ENCODE measurements around the gene ARF6.
"Not testable (repeated sequence)": the region's sequence is repeated elsewhere in the genome, so short reads cannot be mapped to it uniquely, and the experiment has no call there.

ARF6 gene

DNA sequence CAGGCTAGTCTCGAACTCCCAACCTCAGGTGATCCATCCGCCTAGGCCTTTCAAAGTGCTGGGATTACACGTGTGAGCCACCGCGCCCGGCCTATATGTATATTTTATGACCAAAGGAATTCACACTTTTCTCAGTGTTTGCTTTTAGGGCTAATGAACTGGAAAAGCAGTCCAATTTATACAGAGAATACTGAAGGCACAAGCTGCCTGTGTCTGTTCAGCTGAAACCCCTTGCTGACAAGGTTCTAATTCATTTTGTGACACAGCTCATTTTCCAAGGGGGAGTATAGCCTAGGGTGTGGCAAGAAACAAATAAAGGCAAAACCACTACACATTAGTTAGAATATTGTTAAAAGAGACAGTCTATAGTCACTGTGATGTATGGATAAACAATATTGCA lies 22.0 kb upstream of the ARF6 start:
- in situ Hi-C loops (cut with MboI; ENCODE audit: low pct_unique_long_range_greater_than_20kb, low sequenced_read_pairs), result loop anchor here (25.0 kb wide), 1 partner anchor 241 kb away; the partner anchor contains the start of gene VCPKMT
- no peak for DNase-seq

DNA sequence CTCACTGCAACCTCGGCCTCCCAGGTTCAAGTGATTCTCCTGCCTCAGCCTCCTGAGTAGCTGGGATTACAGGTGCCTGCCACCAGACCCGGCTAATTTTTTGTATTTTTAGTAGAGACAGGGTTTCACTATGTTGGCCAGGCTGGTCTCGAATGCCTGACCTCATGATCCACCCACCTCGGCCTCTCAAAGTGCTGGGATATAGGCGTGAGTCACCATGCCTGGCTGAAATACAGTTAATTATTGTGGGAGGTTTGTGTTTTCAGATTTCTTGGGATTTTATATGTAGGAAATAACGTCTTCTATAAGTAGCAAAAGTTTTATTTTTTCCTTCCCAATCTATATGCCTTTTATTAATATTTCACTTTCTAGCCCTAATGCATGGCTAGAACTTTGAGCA lies 19.3 kb upstream of the ARF6 start:
- DNase-seq, result not testable (repeated sequence)
- in situ Hi-C loops (cut with MboI; ENCODE audit: low pct_unique_long_range_greater_than_20kb, low sequenced_read_pairs), result loop anchor here (25.0 kb wide), 1 partner anchor 239 kb away; the partner anchor contains the start of gene VCPKMT

GRCh38 chr14:49875640-49876198 lies 17.2 kb upstream of the ARF6 start:
- in situ Hi-C loops (cut with MboI; ENCODE audit: low pct_unique_long_range_greater_than_20kb, low sequenced_read_pairs), result no loop called here
- DNase-seq, result no peak

- DNase-seq, result no peak
- in situ Hi-C loops (cut with MboI; ENCODE audit: low pct_unique_long_range_greater_than_20kb, low sequenced_read_pairs), result no loop called here
These were observed 16.2 kb upstream of the ARF6 start for GRCh38 chr14:49876563-49877127.

DNA sequence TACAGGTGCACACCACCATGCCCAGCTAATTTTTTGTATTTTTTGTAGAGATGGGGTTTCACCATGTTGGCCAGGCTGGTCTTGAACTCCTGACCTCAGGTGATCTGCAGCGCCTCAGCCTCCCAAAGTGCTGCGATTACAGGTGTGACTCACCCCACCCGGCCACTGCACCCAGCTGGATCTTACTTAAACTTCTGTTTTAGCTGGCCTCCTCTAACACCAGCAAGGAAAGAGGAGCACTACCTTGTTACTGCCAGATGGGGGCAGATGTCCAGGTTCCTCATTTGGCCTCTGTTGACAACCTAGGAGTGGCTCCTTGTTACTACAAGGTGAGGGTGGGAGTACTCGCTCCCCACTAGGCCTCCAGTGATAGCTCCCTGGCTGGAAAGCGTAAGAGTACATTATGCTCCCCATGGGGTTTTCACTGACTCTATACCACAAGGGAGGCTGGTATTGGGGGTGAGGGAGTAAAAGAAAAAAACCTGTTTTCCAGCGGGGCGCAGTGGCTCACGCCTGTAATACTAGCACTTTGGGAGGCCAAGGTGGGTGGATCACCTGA lies 13.2 kb upstream of the ARF6 start:
- DNase-seq, result peak; percentile 88
- in situ Hi-C loops (cut with MboI; ENCODE audit: low pct_unique_long_range_greater_than_20kb, low sequenced_read_pairs), result no loop called here

- in situ Hi-C loops (cut with MboI; ENCODE audit: low pct_unique_long_range_greater_than_20kb, low sequenced_read_pairs), result no loop called here
- no peak for DNase-seq
These were observed 12.4 kb upstream of the ARF6 start for GRCh38 chr14:49880267-49881064.

DNA sequence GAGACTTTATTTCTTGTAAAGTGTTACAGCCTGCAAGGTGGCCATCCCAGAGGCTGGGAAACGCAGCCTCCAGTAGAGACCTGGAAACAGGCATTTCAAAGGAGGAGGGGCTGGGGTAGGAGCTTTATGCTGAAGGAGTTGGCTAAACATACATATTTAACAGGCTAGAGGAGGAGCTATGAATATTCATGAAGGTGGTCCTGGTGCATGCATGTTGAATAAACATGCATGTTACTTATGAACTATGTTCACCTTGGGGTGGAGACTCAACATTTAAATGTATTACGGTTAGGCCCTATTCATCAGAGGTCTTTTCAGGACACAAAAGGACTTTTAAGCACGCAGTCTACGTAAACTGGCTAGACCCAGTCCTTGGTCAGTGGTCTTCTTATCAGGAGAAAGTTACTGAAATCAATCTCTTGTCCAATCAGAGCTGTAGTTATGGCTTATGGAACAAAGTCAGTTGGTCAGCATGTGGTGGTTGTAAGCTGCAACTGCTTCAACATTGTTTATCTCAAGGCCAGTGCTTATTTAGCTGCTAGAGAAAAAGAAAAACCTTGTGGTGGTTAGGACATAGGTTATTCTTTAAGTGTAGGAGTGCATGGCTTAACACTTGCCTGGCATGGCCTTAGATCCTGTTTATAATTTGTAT lies 11.4 kb upstream of the ARF6 start:
- in situ Hi-C loops (cut with MboI; ENCODE audit: low pct_unique_long_range_greater_than_20kb, low sequenced_read_pairs), result no loop called here
- no peak for DNase-seq

DNA sequence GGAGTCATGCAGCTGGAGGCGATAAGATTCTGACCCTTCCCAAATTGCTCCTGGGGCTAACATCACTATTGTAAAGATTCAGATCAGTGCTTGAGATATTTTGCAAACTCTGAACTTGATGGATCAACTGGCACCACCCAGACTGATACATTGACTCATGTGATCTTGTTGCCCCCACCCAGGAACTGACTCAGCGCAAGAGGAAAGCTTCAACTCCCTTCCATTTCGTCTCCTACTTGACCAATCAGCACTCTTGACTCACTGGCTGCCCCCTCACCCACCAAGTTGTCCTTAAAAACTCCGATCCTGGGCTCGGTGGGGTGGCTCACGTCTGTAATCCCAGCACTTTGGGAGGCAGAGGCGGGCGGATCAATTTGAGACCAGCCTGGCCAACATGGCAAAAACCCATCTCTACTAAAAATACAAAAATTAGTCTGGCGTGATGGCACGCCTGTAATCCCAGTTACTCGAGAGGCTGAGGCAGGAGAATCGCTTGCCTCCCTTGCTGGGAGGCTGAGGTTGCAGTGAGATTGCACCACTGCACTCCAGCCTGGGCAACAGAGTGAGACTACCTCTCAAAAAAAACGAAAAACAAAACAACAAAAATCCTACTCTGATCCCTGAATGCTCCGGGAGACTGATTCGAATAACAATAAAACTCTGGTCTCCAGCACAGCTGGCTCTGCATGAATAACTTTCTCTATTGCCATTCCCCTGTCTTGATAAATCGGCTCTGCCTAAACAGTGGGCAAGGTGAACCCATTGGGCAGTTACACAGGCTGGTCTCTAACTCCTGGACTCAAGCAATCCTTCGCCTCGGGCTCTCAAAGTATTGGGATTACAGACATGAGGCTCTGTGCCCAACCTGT lies 9.8 kb upstream of the ARF6 start:
- in situ Hi-C loops (cut with MboI; ENCODE audit: low pct_unique_long_range_greater_than_20kb, low sequenced_read_pairs), result no loop called here
- DNase-seq, result no peak

GRCh38 chr14:49886523-49886922 lies 6.4 kb upstream of the ARF6 start:
- DNase-seq, result no peak
- in situ Hi-C loops (cut with MboI; ENCODE audit: low pct_unique_long_range_greater_than_20kb, low sequenced_read_pairs), result no loop called here

DNA sequence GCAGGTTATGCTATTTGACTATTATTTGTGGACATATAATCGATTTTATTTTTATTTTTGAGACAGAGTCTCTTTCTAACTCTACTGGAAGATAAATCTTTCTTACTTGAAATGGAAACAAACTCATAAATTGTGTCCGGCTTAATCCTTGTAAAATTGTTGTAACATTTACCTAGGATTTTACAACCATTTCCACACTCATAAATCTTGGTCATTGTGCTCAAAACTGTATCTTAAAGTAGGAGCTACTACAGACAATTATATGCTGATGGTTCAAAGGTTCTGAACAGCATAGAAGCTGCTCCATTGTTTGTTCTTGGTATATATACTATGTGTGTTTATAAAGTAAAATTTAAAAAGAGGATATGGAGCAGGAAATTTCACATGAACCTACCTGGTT lies 4.6 kb upstream of the ARF6 start:
- in situ Hi-C loops (cut with MboI; ENCODE audit: low pct_unique_long_range_greater_than_20kb, low sequenced_read_pairs), result no loop called here
- DNase-seq, result no peak

GRCh38 chr14:49892301-49892635 lies 614 bp upstream of the ARF6 start:
- peak; percentile 84 for DNase-seq
- in situ Hi-C loops (cut with MboI; ENCODE audit: low pct_unique_long_range_greater_than_20kb, low sequenced_read_pairs), result no loop called here

DNA sequence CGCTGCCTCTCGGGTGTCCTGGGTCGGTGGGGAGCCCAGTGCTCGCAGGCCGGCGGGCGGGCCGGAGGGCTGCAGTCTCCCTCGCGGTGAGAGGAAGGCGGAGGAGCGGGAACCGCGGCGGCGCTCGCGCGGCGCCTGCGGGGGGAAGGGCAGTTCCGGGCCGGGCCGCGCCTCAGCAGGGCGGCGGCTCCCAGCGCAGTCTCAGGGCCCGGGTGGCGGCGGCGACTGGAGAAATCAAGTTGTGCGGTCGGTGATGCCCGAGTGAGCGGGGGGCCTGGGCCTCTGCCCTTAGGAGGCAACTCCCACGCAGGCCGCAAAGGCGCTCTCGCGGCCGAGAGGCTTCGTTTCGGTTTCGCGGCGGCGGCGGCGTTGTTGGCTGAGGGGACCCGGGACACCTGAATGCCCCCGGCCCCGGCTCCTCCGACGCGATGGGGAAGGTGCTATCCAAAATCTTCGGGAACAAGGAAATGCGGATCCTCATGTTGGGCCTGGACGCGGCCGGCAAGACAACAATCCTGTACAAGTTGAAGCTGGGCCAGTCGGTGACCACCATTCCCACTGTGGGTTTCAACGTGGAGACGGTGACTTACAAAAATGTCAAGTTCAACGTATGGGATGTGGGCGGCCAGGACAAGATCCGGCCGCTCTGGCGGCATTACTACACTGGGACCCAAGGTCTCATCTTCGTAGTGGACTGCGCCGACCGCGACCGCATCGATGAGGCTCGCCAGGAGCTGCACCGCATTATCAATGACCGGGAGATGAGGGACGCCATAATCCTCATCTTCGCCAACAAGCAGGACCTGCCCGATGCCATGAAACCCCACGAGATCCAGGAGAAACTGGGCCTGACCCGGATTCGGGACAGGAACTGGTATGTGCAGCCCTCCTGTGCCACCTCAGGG lies 679 bp downstream of the ARF6 start:
- in situ Hi-C loops (cut with MboI; ENCODE audit: low pct_unique_long_range_greater_than_20kb, low sequenced_read_pairs), result no loop called here
- DNase-seq, result peak; percentile 67

GRCh38 chr14:49894214-49895107 lies 1.6 kb downstream of the ARF6 start:
- in situ Hi-C loops (cut with MboI; ENCODE audit: low pct_unique_long_range_greater_than_20kb, low sequenced_read_pairs); DNase-seq: not testable (repeated sequence)

DNA sequence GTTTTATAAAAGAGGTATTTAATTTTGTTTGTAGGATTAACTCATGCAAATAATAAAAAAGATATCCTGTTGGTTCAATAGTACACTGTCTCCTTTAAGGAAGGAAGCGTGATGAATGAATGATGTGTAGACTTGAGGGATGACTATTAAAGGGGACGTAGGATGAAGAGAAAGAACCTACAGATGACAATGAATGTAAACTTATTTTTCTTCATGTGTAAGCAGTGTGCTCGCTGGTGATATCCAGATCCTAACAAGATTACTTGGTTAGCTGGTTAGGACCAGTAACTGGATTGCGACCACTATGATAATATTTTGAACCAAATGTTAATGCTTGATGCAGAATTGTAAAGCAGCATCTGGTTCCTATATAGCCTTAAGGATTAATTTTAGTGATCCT lies 2.6 kb downstream of the ARF6 start:
- no peak for DNase-seq
- in situ Hi-C loops (cut with MboI; ENCODE audit: low pct_unique_long_range_greater_than_20kb, low sequenced_read_pairs), result no loop called here

- DNase-seq; in situ Hi-C loops (cut with MboI; ENCODE audit: low pct_unique_long_range_greater_than_20kb, low sequenced_read_pairs): not testable (repeated sequence)
These were observed 3.4 kb downstream of the ARF6 start for GRCh38 chr14:49896272-49896671.

GRCh38 chr14:49896966-49897365 lies 4.1 kb downstream of the ARF6 start:
- in situ Hi-C loops (cut with MboI; ENCODE audit: low pct_unique_long_range_greater_than_20kb, low sequenced_read_pairs), result no loop called here

GRCh38 chr14:49897414-49897813 lies 4.5 kb downstream of the ARF6 start:
- DNase-seq, result no peak
- in situ Hi-C loops (cut with MboI; ENCODE audit: low pct_unique_long_range_greater_than_20kb, low sequenced_read_pairs), result no loop called here

More at GRCh38 chr14:49896966-49897365, 4.1 kb downstream of the ARF6 start:
- no peak for DNase-seq

All from KBM-7 (cell line).